ENCODE measurements around the gene SYT8.

GRCh38 chr11:1796413-1797011, 38.3 kb upstream of the SYT8 start:
- no peak for TF ChIP-seq EP300 (IDR thresholded peaks at IDR 0.05; ENCODE audit: borderline replicate concordance in 1 of 2, low read depth in 1 of 2, low read length in 1 of 2)
- TF ChIP-seq, protein P1, sequence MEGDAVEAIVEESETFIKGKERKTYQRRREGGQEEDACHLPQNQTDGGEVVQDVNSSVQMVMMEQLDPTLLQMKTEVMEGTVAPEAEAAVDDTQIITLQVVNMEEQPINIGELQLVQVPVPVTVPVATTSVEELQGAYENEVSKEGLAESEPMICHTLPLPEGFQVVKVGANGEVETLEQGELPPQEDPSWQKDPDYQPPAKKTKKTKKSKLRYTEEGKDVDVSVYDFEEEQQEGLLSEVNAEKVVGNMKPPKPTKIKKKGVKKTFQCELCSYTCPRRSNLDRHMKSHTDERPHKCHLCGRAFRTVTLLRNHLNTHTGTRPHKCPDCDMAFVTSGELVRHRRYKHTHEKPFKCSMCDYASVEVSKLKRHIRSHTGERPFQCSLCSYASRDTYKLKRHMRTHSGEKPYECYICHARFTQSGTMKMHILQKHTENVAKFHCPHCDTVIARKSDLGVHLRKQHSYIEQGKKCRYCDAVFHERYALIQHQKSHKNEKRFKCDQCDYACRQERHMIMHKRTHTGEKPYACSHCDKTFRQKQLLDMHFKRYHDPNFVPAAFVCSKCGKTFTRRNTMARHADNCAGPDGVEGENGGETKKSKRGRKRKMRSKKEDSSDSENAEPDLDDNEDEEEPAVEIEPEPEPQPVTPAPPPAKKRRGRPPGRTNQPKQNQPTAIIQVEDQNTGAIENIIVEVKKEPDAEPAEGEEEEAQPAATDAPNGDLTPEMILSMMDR (IDR thresholded peaks at IDR 0.05): no peak
- TF ChIP-seq FOXM1 (IDR thresholded peaks at IDR 0.05; ENCODE audit: low read depth): no peak
- TF ChIP-seq GATA2 (CRISPR knock-in tag; IDR thresholded peaks at IDR 0.05): no peak
- no peak for TF ChIP-seq SIN3A (IDR thresholded peaks at IDR 0.05; ENCODE audit: borderline replicate concordance, low read depth, low read length)
- TF ChIP-seq POLR2AphosphoS5 (IDR thresholded peaks at IDR 0.05; ENCODE audit: low read depth, low read length): no peak
- no peak for TF ChIP-seq TCF12 (IDR thresholded peaks at IDR 0.05)
- TF ChIP-seq, protein P2, sequence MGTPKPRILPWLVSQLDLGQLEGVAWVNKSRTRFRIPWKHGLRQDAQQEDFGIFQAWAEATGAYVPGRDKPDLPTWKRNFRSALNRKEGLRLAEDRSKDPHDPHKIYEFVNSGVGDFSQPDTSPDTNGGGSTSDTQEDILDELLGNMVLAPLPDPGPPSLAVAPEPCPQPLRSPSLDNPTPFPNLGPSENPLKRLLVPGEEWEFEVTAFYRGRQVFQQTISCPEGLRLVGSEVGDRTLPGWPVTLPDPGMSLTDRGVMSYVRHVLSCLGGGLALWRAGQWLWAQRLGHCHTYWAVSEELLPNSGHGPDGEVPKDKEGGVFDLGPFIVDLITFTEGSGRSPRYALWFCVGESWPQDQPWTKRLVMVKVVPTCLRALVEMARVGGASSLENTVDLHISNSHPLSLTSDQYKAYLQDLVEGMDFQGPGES (IDR thresholded peaks at IDR 0.05; ENCODE audit: low read depth, low read length): no peak
